IMR-90 (cell line): ENCODE data around the gene ARHGEF1. TPM values are rescaled to one million over a fixed set of nuclear protein-coding genes. Genes with fewer than 3 reads are reported as not detected.
A peak's percentile ranks its signal among the peaks of the same experiment; 100 is the strongest.

Experiments used
- ATAC-seq: fragments of 200-7000 bp; cut with Tn5 transposase; 2 replicates; pipeline ENCODE4 v1.9.1; 2020; ENCODE audit warnings: low read depth, mild to moderate bottlenecking, moderate library complexity
- BruUV-seq: library from RNA; stranded (reverse); fragments of 400-500 nt; replicated peaks from 2 replicates; lab custom pipeline; 2021; lab: Mats Ljungman, UMichigan
- CTCF ChIA-PET: fragments of 300-600 bp; formaldehyde crosslinking; extraction: SDS; loops from one replicate; lab custom pipeline; 2021; ENCODE audit warnings: antibody characterized with exemption; lab: Yijun Ruan, JAX
- POLR2A ChIA-PET: fragments of 300-600 bp; sonication (Branson Sonifier 250); formaldehyde crosslinking; loops from one replicate; lab custom pipeline; 2022; ENCODE audit warnings: antibody characterized with exemption; ENCODE audit not compliant: unreplicated experiment; lab: Charles Lee
- DNase-seq: peaks from one replicate; pipeline ENCODE4 v3.0.0; 2013
- H2AFZ ChIP-seq: replicated peaks from 2 replicates; pipeline ENCODE3; 2013; ENCODE audit warnings: low read length, mild to moderate bottlenecking; ENCODE audit not compliant: poor library complexity
- H2AK5ac ChIP-seq: 2 replicates; pipeline ENCODE4 v1.6.1; 2013; ENCODE audit warnings: low read depth, low read length, inconsistent platforms
- H2AK9ac ChIP-seq: replicated peaks from 2 replicates; pipeline ENCODE3; 2013; ENCODE audit warnings: mild to moderate bottlenecking, low read depth, low read length, moderate library complexity; ENCODE audit not compliant: poor library complexity
- H2BK120ac ChIP-seq: 2 replicates; pipeline ENCODE4 v1.6.1; 2013; ENCODE audit warnings: low read depth, low read length, inconsistent platforms
- H2BK15ac ChIP-seq: 3 replicates; pipeline ENCODE4 v1.6.1; 2013; ENCODE audit warnings: low read depth, low read length, inconsistent platforms
- H2BK20ac ChIP-seq: 2 replicates; pipeline ENCODE4 v1.6.1; 2013; ENCODE audit warnings: low read depth, mild to moderate bottlenecking, inconsistent platforms, low read length, moderate library complexity
- H2BK5ac ChIP-seq: 2 replicates; pipeline ENCODE4 v1.6.1; 2013; ENCODE audit warnings: mild to moderate bottlenecking, low read depth, low read length, inconsistent platforms; ENCODE audit not compliant: poor library complexity, severe bottlenecking
- H3K14ac ChIP-seq: replicated peaks from 2 replicates; pipeline ENCODE4 v1.6.1; 2013; ENCODE audit warnings: low read depth, low read length, inconsistent platforms
- H3K18ac ChIP-seq: 2 replicates; pipeline ENCODE4 v1.6.1; 2013; ENCODE audit warnings: low read depth, low read length, control low read depth
- H3K23ac ChIP-seq: 2 replicates; pipeline ENCODE4 v1.6.1; 2013; ENCODE audit warnings: low read depth, low read length, inconsistent platforms
- H3K27ac ChIP-seq: 2 replicates; pipeline ENCODE4 v1.5.1; 2013; ENCODE audit warnings: mild to moderate bottlenecking, control low read depth, low read length; ENCODE audit not compliant: insufficient read depth
- H3K27me3 ChIP-seq: 2 replicates; pipeline ENCODE4 v1.6.1; 2013; ENCODE audit warnings: low read length; ENCODE audit not compliant: control insufficient read depth, insufficient read depth
- H3K36me3 ChIP-seq: 2 replicates; pipeline ENCODE4 v1.6.1; 2013; ENCODE audit warnings: low read length, mixed read lengths; ENCODE audit not compliant: control insufficient read depth, insufficient read depth
- H3K4ac ChIP-seq: 2 replicates; pipeline ENCODE4 v1.6.1; 2013; ENCODE audit warnings: low read depth, low read length, inconsistent platforms
- H3K4me1 ChIP-seq: 2 replicates; pipeline ENCODE4 v1.6.1; 2013; ENCODE audit warnings: low read length, mixed read lengths; ENCODE audit not compliant: control insufficient read depth, insufficient read depth
- H3K4me2 ChIP-seq: 2 replicates; pipeline ENCODE4 v1.6.1; 2013; ENCODE audit warnings: low read depth, mild to moderate bottlenecking, control low read depth, low read length, moderate library complexity
- H3K4me3 ChIP-seq: 2 replicates; pipeline ENCODE4 v1.5.1; 2013; ENCODE audit warnings: low read depth, mild to moderate bottlenecking, control low read depth, low read length, moderate library complexity; ENCODE audit not compliant: insufficient read depth
- H3K56ac ChIP-seq: 2 replicates; pipeline ENCODE4 v1.6.1; 2013; ENCODE audit warnings: low read length, inconsistent platforms; ENCODE audit not compliant: insufficient read depth; ENCODE audit errors: extremely low read depth
- H3K79me1 ChIP-seq, 2 experiments: 2 replicates each; pipeline ENCODE4 v1.6.1; 2013; ENCODE audit warnings: low read length in 2 of 2, inconsistent platforms in 1 of 2, low read depth in 1 of 2
- H3K9ac ChIP-seq: 2 replicates; pipeline ENCODE4 v1.6.1; 2013; ENCODE audit warnings: low read depth, low read length, control low read depth
- H3K9me1 ChIP-seq: 2 replicates; pipeline ENCODE4 v1.6.1; 2013; ENCODE audit warnings: low read length, inconsistent platforms; ENCODE audit not compliant: insufficient read depth
- H3K9me3 ChIP-seq: 2 replicates; pipeline ENCODE4 v1.6.1; 2013; ENCODE audit warnings: low read length; ENCODE audit not compliant: control insufficient read depth, insufficient read depth
- H4K20me1 ChIP-seq: 2 replicates; pipeline ENCODE4 v1.6.1; 2013; ENCODE audit warnings: low read length, inconsistent platforms; ENCODE audit not compliant: insufficient read depth
- H4K5ac ChIP-seq: 2 replicates; pipeline ENCODE4 v1.6.1; 2013; ENCODE audit warnings: mild to moderate bottlenecking, low read depth, low read length, control low read depth
- H4K8ac ChIP-seq, 2 experiments: 2 replicates each; pipeline ENCODE4 v1.6.1; 2013; ENCODE audit warnings: low read depth in 2 of 2, low read length in 2 of 2, control low read depth in 1 of 2, inconsistent platforms in 1 of 2
- H4K91ac ChIP-seq: 2 replicates; pipeline ENCODE4 v1.6.1; 2013; ENCODE audit warnings: low read depth, low read length, inconsistent platforms; ENCODE audit not compliant: insufficient read depth
- BHLHE40 ChIP-seq: fragments of 150-350 bp; IDR thresholded peaks from 2 replicates; pipeline ENCODE4 v1.6.1; 2016; ENCODE audit warnings: mild to moderate bottlenecking, low read depth, low read length
- CHD1 ChIP-seq: IDR thresholded peaks from 2 replicates; pipeline ENCODE4 v1.6.1; 2012; ENCODE audit warnings: low read depth, low read length, improper control_type of control experiment
- MAFK ChIP-seq: IDR thresholded peaks from 2 replicates; pipeline ENCODE4 v1.6.1; 2012; ENCODE audit warnings: low read depth, low read length, improper control_type of control experiment
- MAZ ChIP-seq: IDR thresholded peaks from 2 replicates; pipeline ENCODE4 v1.6.1; 2012; ENCODE audit warnings: low read depth, mild to moderate bottlenecking, low read length, improper control_type of control experiment, moderate library complexity, borderline replicate concordance
- MXI1 ChIP-seq: IDR thresholded peaks from 2 replicates; pipeline ENCODE4 v1.6.1; 2012; ENCODE audit warnings: low read depth, mild to moderate bottlenecking, low read length, moderate library complexity, borderline replicate concordance
- NFE2L2 ChIP-seq: fragments of 150-350 bp; IDR thresholded peaks from 2 replicates; pipeline ENCODE4 v1.6.1; 2016; ENCODE audit warnings: low read depth, mild to moderate bottlenecking, low read length
- POLR2A ChIP-seq: IDR thresholded peaks from 2 replicates; pipeline ENCODE4 v1.6.1; 2012; ENCODE audit warnings: mild to moderate bottlenecking, low read depth, low read length
- RAD21 ChIP-seq: IDR thresholded peaks from 2 replicates; pipeline ENCODE4 v1.6.1; 2012; ENCODE audit warnings: low read length, improper control_type of control experiment
- RCOR1 ChIP-seq: IDR thresholded peaks from 2 replicates; pipeline ENCODE4 v1.6.1; 2012; ENCODE audit warnings: mild to moderate bottlenecking, low read length, improper control_type of control experiment; ENCODE audit not compliant: insufficient replicate concordance
- RFX5 ChIP-seq: IDR thresholded peaks from 2 replicates; pipeline ENCODE4 v1.8.0; 2012; ENCODE audit warnings: low read depth, mild to moderate bottlenecking, low read length, moderate library complexity
- SMC3 ChIP-seq: fragments of 150-350 bp; IDR thresholded peaks from 2 replicates; pipeline ENCODE4 v1.6.1; 2016; ENCODE audit warnings: low read depth, mild to moderate bottlenecking, antibody characterized with exemption, low read length, moderate library complexity
- WGBS, 2 experiments: methylation state at CpG; one replicate each; pipeline versions ENCODE4 v1.1.5 to v1.1.7; 2013; ENCODE audit warnings: missing lambda C conversion rate in 2 of 2; ENCODE audit not compliant: insufficient read length in 1 of 2; ENCODE audit errors: extremely low coverage in 2 of 2; 5-methylcytosine and 5-hydroxymethylcytosine counted together
- dilution Hi-C: fragments of 300-500 bp; cut with HindIII; formaldehyde crosslinking; loops from one replicate; pipeline ENCODE4 v1.14.3; 2018; ENCODE audit warnings: low sequenced_read_pairs; ENCODE audit not compliant: unreplicated experiment
- in situ Hi-C: fragments of 300-500 bp; cut with MboI; formaldehyde crosslinking; loops from 3 replicates; pipeline ENCODE4 v1.14.3; 2019; ENCODE audit warnings: low sequenced_read_pairs, inconsistent platforms, mixed read lengths
- intact Hi-C: fragments of 100-400 bp; cut with micrococcal nuclease; formaldehyde crosslinking; loops from 2 replicates; pipeline ENCODE4 v1.10.0; 2022
- polyA plus RNA-seq, 3 experiments: library from polyadenylated mRNA; depleted of rRNA; stranded (reverse); fragments of >200 nt; gene quantifications; 2 replicates each; pipeline ENCODE4 v1.2.3, GENCODE V29; 2012; ENCODE audit warnings: low replicate concordance in 1 of 3
- total RNA-seq: library from RNA; depleted of rRNA; stranded (reverse); fragments of >200 nt; gene quantifications from 2 replicates; pipeline ENCODE4 v1.2.3, GENCODE V29; 2012
- TF ChIP-seq, protein P1 (sequence below): fragments of 150-350 bp; IDR thresholded peaks from 2 replicates; pipeline ENCODE4 v1.6.1; 2016; ENCODE audit warnings: low read depth, mild to moderate bottlenecking, low read length, moderate library complexity, borderline replicate concordance

Gene ARHGEF1
- total and polyA plus RNA-seq, 2 of the 4 experiments (the other 2 are of a cell fraction) = 11.5 to 47.1 TPM

DNA sequence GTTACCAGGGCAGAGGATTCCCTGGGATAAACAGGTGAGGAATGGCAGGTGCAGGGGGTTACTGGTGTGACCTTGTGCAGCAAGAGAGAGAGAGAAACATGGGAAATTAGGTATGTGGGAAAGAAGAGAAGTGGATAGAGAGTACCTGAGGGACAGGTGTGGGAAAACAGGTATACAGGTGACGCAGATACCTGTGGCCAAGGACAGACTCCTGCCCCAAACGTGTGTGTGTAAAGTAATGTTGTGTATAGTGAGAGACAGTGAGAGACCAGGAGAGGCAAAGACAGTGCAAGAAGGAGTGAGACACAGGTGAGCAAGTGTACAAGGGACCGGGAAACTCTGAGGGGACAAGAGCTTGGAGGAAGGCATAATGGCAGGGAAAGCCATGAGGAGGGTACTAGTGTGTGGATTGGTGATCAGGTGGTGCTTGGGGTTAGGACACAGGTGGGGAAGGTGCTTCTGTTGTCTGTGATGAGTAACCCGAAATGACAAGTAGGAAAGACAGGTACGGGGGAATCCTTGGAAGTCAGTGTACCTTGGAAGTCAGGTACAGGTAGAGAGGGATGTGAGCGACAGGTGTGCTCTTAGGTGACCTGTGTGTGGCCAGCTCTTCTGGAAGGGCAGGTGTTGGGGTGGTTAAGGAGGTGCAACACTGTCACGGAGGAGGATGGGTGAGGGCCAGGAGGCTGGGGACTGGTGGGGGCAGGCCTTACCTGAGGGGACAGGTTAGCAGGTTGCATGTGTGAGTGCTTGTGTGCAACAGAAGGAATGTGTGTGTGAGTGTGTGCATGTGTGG, 42.4 kb downstream of the ARHGEF1 start (continued):
- TF ChIP-seq RFX5 (no peak), NFE2L2 (no peak), MAFK (no peak)

DNA sequence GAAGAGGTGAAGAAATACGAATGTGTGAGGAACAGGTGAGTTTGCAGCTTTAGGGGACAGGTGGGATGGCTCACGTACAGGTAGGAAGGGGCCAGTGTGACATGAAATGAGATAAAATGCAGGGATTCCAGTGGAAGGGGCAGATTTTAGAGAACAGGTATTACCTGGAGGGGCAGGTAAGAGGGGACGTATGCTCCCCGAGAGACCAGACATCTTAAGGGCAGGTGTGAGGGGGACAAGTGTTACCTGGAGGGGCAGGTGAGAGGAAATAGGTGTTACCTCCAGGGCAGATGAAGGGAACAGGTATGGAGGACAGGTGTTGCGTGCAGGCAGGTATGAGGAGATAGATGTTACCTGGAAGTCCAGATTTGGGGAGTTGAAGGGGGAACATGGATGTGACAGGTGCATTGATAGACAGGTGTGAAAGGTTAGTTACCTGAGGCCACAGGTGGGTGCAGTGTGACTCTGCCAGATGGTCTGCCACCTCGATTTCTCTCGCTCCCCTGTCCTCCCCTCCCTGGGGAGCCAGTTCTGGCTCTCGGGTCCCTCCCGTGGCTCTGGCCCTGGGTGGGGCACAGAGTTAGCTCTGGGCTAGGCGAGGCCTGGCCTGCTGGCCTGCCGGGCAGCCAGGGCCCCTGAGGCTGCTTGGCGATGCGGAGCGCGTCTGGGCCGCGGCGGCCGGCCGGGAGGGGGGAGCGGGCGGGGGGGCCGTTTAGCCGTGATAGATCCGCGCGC, 43.2 kb downstream of the ARHGEF1 start:
- H2AFZ ChIP-seq = peak overlapping the region; percentile 51
- no peak overlapping the region for H4K91ac ChIP-seq
- H3K9me1 ChIP-seq = no peaks in the 10 kb centered on the region; the same call in 1 of the 2 replicates
- BruUV-seq = no TSS peak
- no peak overlapping the region for H3K9ac ChIP-seq
- H3K4me3 ChIP-seq = no peak overlapping the region
- no peak overlapping the region for H3K56ac ChIP-seq
- H3K14ac ChIP-seq = no peak overlapping the region
- peaks cover 5% of the 10 kb centered on the region for H3K4me1 ChIP-seq
- H3K4me2 ChIP-seq = no peak overlapping the region
- dilution Hi-C loops = no loop called here
- no peak overlapping the region for H3K27ac ChIP-seq
- H2AK5ac ChIP-seq = no peak overlapping the region
- H3K4ac ChIP-seq = no peak overlapping the region
- no peaks in the 10 kb centered on the region for H3K36me3 ChIP-seq
- H2BK120ac ChIP-seq = no peak overlapping the region
- H3K79me1 ChIP-seq = no peaks in the 10 kb centered on the region
- intact Hi-C loops = no loop called here
- DNase-seq (no peak), ATAC-seq (no peak)
- peaks cover 3% of the 10 kb centered on the region; the same call in 1 of the 2 replicates for H3K9me3 ChIP-seq
- ChIA-PET POLR2A (no interaction called here), CTCF (no interaction called here)
- H4K8ac ChIP-seq = no peak overlapping the region
- no peak overlapping the region for H2BK5ac ChIP-seq
- H3K23ac ChIP-seq = no peak overlapping the region
- H3K18ac ChIP-seq = no peak overlapping the region
- peaks cover 23% of the 10 kb centered on the region; the same call in 1 of the 2 replicates for H4K20me1 ChIP-seq
- H2BK15ac ChIP-seq = no peak overlapping the region
- no peak overlapping the region for H2BK20ac ChIP-seq
- no peak overlapping the region for H2AK9ac ChIP-seq
- 17% methylated on average over 13 of the region's 27 CpGs; no CpG with 5 or more reads in 1 of the 2 experiments for WGBS, 2 experiments
- TF ChIP-seq CHD1 (no peak), MAZ (no peak), POLR2A (no peak), BHLHE40 (no peak), RAD21 (no peak), RFX5 (no peak), RCOR1 (no peak), SMC3 (no peak), MAFK (no peak), MXI1 (no peak), NFE2L2 (no peak)
- TF ChIP-seq, protein P1, sequence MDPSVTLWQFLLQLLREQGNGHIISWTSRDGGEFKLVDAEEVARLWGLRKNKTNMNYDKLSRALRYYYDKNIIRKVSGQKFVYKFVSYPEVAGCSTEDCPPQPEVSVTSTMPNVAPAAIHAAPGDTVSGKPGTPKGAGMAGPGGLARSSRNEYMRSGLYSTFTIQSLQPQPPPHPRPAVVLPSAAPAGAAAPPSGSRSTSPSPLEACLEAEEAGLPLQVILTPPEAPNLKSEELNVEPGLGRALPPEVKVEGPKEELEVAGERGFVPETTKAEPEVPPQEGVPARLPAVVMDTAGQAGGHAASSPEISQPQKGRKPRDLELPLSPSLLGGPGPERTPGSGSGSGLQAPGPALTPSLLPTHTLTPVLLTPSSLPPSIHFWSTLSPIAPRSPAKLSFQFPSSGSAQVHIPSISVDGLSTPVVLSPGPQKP = no peak
- H4K5ac ChIP-seq = no peak overlapping the region
- in situ Hi-C loops = no loop called here
- H3K27me3 ChIP-seq = peaks cover 85% of the 10 kb centered on the region
